WI38 (cell line): ENCODE measurements around the gene ITGB1BP1.

Experiments used
- H3K4me3 ChIP-seq: 2 replicates; pipeline ENCODE4 v1.5.1; 2011; ENCODE audit warnings: low read depth, mild to moderate bottlenecking, control low read depth, low read length
- CTCF ChIP-seq: IDR thresholded peaks from 2 replicates; pipeline ENCODE4 v1.5.1; 2012; ENCODE audit warnings: low read depth, mild to moderate bottlenecking, control low read depth, low read length

The ITGB1BP1 gene

DNA sequence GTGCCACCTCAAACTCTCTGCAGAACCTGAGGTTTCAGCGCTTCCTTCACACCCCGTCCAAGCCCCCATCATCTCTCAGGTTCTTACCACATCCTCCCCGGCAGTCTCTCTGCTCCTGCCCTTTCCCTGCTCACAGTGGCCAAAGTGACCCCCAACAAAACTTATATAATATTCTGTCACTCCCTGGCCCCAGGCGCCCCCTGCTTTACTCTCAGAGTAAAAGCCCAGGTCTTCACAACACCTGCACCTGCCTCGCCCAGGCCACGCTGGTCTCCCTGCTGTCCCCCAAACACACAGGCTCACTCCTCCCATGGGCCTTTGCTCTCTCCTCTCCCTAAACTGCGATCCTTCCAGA lies 6.4 kb downstream of the ITGB1BP1 start:
- TF ChIP-seq CTCF: no peak
- H3K4me3 ChIP-seq: no peak overlapping the region

DNA sequence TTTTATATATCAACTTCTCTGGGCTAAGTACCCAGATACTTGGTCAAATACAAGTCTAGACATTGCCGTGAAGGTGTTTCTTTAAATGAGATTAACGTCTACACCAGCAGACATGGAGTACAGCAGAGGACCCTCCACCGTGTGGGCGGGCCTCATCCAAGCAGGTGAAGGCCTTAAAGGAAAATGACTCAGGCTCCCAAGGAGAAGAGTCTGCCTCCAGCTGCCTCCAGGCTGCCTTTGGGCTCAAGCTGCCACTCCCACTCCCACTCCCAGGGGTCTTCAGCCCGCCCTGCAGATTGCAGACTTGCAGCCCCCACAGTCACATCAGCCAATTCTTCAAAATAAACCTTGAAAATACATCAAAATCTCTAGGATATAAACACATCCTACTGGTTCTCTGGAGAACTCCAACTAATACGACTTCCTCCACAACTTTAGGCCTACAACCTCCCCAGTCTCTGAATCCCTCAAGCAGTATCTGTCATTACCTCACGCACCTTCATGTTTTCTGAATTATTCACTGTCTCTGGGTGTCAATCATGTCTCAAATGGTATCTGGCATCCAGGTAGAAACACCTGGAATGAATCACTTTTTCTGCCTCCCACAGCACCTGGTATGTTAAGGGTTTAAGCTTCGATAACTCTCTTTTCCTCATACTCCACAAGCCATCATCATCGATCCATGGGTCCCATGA lies 6.9 kb downstream of the ITGB1BP1 start:
- TF ChIP-seq CTCF: no peak
- H3K4me3 ChIP-seq: no peak overlapping the region

DNA sequence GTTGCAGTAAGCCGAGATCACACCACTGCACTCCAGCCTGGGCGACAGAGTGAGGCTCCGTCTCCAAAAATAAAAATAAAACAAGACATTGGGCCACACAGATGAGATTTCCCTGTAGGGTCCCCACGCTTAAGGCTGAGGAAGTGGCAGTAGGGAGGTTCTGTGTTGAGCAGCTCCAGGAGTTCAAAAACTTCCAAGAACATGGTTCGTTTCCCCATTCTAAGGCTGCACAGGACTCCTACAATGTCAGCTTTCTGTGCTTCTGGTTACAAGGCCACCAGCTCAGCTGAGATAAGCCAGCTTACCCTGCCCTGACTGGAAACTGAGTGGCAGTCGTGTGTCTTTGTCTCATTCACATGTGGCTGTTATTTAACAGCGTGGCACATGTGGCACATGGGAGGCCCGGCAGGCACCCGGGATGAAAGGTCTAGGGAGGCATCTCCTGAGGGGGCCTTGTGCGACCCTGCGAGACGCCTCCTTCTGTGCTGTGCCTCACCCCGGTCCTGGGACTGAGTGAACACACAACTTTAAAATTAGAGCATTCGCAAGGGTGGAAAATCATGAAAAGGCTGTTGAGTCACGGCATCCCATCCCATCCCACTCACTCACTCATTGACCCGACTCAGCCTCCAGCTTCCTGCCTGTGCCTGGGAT lies 7.7 kb downstream of the ITGB1BP1 start:
- no peak for TF ChIP-seq CTCF

DNA sequence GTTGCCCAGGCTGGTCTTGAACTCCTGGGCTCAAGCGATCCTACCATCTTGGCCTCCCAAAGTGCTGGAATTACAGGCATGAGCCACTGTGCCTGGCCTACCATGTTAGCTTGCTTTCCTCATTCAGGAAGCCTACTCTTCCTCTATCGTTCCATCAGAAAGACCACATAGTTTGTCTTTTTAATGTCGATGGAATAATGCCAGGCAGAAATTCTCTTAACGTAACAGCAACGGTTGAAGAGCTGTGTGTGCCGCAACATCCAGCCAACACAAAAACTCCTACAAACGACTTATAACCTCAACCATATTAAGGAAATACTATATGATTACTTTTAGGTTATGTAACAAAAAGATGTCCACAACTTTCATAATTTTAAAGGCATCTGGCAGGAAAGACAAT lies 10.5 kb downstream of the ITGB1BP1 start:
- no peak overlapping the region for H3K4me3 ChIP-seq
- TF ChIP-seq CTCF: no peak

More for the DNA sequence above, 7.7 kb downstream of the ITGB1BP1 start:
- no peak overlapping the region for H3K4me3 ChIP-seq

DNA sequence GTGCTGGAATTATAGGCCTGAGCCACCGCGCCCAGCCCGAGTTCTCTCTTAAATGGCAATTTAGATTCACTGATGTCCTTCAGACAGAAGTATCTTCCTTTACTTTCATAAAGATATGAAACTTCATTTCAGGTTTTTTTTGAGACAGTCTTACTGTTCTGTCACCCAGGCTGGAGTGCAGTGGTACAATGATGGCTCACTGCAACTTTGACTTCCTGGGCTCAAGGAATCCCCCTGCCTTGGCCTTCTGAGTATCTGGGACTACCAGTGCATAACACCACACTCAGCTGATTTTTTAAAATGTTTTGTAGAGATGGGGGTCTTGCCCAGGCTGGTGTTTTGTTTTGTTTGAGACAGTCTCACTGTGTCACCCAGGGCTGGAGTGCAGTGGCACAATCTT lies 13.2 kb downstream of the ITGB1BP1 start:
- TF ChIP-seq CTCF: no peak
- no peak overlapping the region for H3K4me3 ChIP-seq

DNA sequence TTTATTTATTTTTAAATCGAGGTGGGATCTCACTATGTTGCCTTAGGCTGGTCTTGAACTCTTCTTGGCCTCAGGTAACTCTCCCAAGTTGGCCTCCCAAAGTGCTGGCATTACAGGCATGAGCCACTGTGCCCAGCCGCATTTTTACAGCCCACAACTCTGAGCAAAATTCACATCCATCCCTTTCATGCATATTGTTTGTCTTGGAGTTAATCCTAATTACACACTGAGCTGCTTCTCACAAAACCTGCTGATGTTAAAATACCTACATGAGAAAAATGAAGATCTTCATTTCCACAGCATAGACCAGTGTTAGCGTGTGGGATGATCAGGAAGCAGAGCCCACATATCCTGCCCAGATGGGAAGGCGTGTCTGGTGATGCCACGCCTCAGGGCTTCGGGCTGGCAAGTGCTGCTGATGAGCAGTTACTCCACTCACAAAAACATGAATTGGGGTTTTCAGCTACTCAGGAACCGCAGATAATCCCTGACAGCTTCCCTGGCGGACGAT lies 14.6 kb downstream of the ITGB1BP1 start:
- no peak overlapping the region for H3K4me3 ChIP-seq
- TF ChIP-seq CTCF: no peak

GRCh38 chr2:9407363-9407811 lies 15.9 kb downstream of the ITGB1BP1 start:
- no peak overlapping the region for H3K4me3 ChIP-seq
- TF ChIP-seq CTCF: no peak
